Endothelial cell of umbilical vein (primary cell): Measurements from ENCODE around the gene CFAP61. TPM values are rescaled to one million over a fixed set of nuclear protein-coding genes. Genes with fewer than 3 reads are reported as not detected.

Experiments
- BruUV-seq: library from RNA; stranded (reverse); fragments of 400-500 nt; replicated peaks from 2 replicates; lab custom pipeline; 2021; lab: Mats Ljungman, UMichigan
- CTCF ChIA-PET: fragments of 300-600, 350-600 bp; sonication (Branson Sonifier 250); formaldehyde crosslinking; loops from one replicate; lab custom pipeline; 2021; ENCODE audit warnings: antibody characterized with exemption, inconsistent platforms; lab: Charles Lee
- POLR2A ChIA-PET: fragments of 300-600, 350-600 bp; sonication (Branson Sonifier 250); formaldehyde crosslinking; loops from one replicate; lab custom pipeline; 2021; ENCODE audit warnings: antibody characterized with exemption, inconsistent platforms; lab: Charles Lee
- DNase-seq: peaks from one replicate; pipeline ENCODE4 v3.0.0-alpha.2; 2011; ENCODE audit warnings: low read depth, low spot score
- FAIRE-seq: peaks from 2 replicates; lab custom pipeline; 2011; peaks lifted over from hg19 to GRCh38; lab: Jason Lieb, UNC
- H2AFZ ChIP-seq: 2 replicates; pipeline ENCODE4 v1.6.0; 2012; ENCODE audit warnings: low read depth, low read length, control low read depth, inconsistent platforms
- H3K27ac ChIP-seq: 2 replicates; pipeline ENCODE4 v1.5.1; 2011; ENCODE audit warnings: low read depth, mild to moderate bottlenecking, control low read depth, low read length, moderate library complexity; ENCODE audit not compliant: insufficient read depth
- H3K27me3 ChIP-seq, 2 experiments: 2 replicates each; pipeline versions ENCODE4 v1.6.0 to v1.6.1; 2011; ENCODE audit warnings: low read length in 2 of 2, mixed read lengths in 1 of 2; ENCODE audit not compliant: control insufficient read depth in 2 of 2, insufficient read depth in 2 of 2
- H3K36me3 ChIP-seq, 2 experiments: 2 replicates in 1 of 2; 3 replicates in 1 of 2; pipeline ENCODE4 v1.5.1; 2011; ENCODE audit warnings: low read length in 2 of 2, mild to moderate bottlenecking in 1 of 2, moderate library complexity in 1 of 2; ENCODE audit not compliant: control insufficient read depth in 2 of 2, insufficient read depth in 2 of 2; ENCODE audit errors: extremely low read depth in 1 of 2
- H3K4me1 ChIP-seq: 3 replicates; pipeline ENCODE4 v1.5.1; 2011; ENCODE audit warnings: mild to moderate bottlenecking, low read length; ENCODE audit not compliant: control insufficient read depth, insufficient read depth; ENCODE audit errors: extremely low read depth
- H3K4me2 ChIP-seq: 2 replicates; pipeline ENCODE4 v1.6.1; 2011; ENCODE audit warnings: low read length, control low read depth, mixed read lengths; ENCODE audit not compliant: insufficient read depth
- H3K4me3 ChIP-seq, 3 experiments: fragments of 200-600 bp in 1 of 3; sonication (generic), shearing (Covaris generic) in 1 of 3; replicated peaks in 1 of 3; 2 replicates each; pipeline ENCODE4 v1.5.1; 2011 to 2016; ENCODE audit warnings: control low read depth in 3 of 3, low read length in 3 of 3, mild to moderate bottlenecking in 2 of 3, inconsistent platforms in 1 of 3, low read depth in 1 of 3, moderate library complexity in 1 of 3; ENCODE audit not compliant: insufficient read depth in 1 of 3
- H3K79me2 ChIP-seq: 2 replicates; pipeline ENCODE4 v1.6.0; 2012; ENCODE audit warnings: low read length, inconsistent platforms; ENCODE audit not compliant: control insufficient read depth, insufficient read depth
- H3K9ac ChIP-seq: replicated peaks from 2 replicates; pipeline ENCODE3; 2011; ENCODE audit warnings: low read length, control low read depth; ENCODE audit not compliant: insufficient read depth; ENCODE audit errors: extremely low read depth
- H3K9me1 ChIP-seq: replicated peaks from 3 replicates; pipeline ENCODE4 v1.6.0; 2011; ENCODE audit warnings: mild to moderate bottlenecking, low read length; ENCODE audit not compliant: control insufficient read depth, insufficient read depth; ENCODE audit errors: extremely low read depth
- H3K9me3 ChIP-seq: replicated peaks from 2 replicates; pipeline ENCODE4 v1.5.1; 2012; ENCODE audit warnings: low read length, inconsistent platforms; ENCODE audit not compliant: control insufficient read depth, insufficient read depth
- H4K20me1 ChIP-seq: replicated peaks from 2 replicates; pipeline ENCODE3; 2011; ENCODE audit warnings: mild to moderate bottlenecking, low read length; ENCODE audit not compliant: control insufficient read depth, insufficient read depth; ENCODE audit errors: extremely low read depth
- CTCF ChIP-seq, 2 donors: IDR thresholded peaks; 1 replicate in 1 of 2; 2 replicates in 1 of 2; pipeline ENCODE4 v1.5.1; 2011; ENCODE audit warnings: low read length in 2 of 2, mild to moderate bottlenecking in 2 of 2, moderate library complexity in 2 of 2, control low read depth in 1 of 2, inconsistent platforms in 1 of 2, low read depth in 1 of 2; ENCODE audit not compliant: insufficient read depth in 1 of 2; ENCODE audit errors: extremely low read depth in 1 of 2
- EZH2 ChIP-seq: IDR thresholded peaks from 2 replicates; pipeline ENCODE4 v1.6.1; 2012; ENCODE audit warnings: borderline replicate concordance, low read depth, mild to moderate bottlenecking, moderate library complexity, low read length, inconsistent platforms; ENCODE audit not compliant: severe bottlenecking
- FOS ChIP-seq: IDR thresholded peaks from 2 replicates; pipeline ENCODE4 v1.6.1; 2011; ENCODE audit warnings: mild to moderate bottlenecking, low read length, moderate library complexity, borderline replicate concordance; ENCODE audit not compliant: insufficient read depth
- GATA2 ChIP-seq: IDR thresholded peaks from 2 replicates; pipeline ENCODE4 v1.7.0; 2011; ENCODE audit warnings: low read depth, mild to moderate bottlenecking, moderate library complexity, mixed read lengths, low read length; ENCODE audit not compliant: insufficient read length, insufficient read depth
- JUN ChIP-seq: IDR thresholded peaks from 2 replicates; pipeline ENCODE4 v1.6.1; 2011; ENCODE audit warnings: borderline replicate concordance, low read depth; ENCODE audit not compliant: insufficient read length, insufficient read depth
- MAX ChIP-seq: IDR thresholded peaks from 2 replicates; pipeline ENCODE4 v1.6.1; 2011; ENCODE audit not compliant: insufficient read depth, insufficient read length
- MYC ChIP-seq: IDR thresholded peaks from one replicate; pipeline ENCODE4 v1.6.1; 2011; ENCODE audit warnings: mild to moderate bottlenecking, low read depth, low read length
- POLR2A ChIP-seq: IDR thresholded peaks from 2 replicates; pipeline ENCODE4 v1.6.1; 2012; ENCODE audit warnings: low read depth, mild to moderate bottlenecking, control low read depth, low read length
- POLR2AphosphoS5 ChIP-seq: IDR thresholded peaks from 2 replicates; pipeline ENCODE4 v1.6.1; 2012; ENCODE audit warnings: low read depth, mild to moderate bottlenecking, control low read depth, low read length, moderate library complexity; ENCODE audit not compliant: insufficient read depth
- dilution Hi-C: fragments of 300-500 bp; cut with MboI; formaldehyde crosslinking; loops from one replicate; pipeline ENCODE4 v1.15.0; 2019; ENCODE audit warnings: low sequenced_read_pairs; ENCODE audit not compliant: extremely low pct_ligation_motif_present
- intact Hi-C: fragments of 100-400 bp; cut with micrococcal nuclease; formaldehyde crosslinking; loops from one replicate; pipeline ENCODE4 v1.10.0; 2022
- polyA plus RNA-seq, 4 experiments: library from polyadenylated mRNA; depleted of rRNA in 3 of 4; stranded (reverse) in 3 of 4; unstranded in 1 of 4; fragments of >200 nt; gene quantifications; 2 replicates each; pipeline versions ENCODE4 v1.2.1 to v1.2.3, GENCODE V29; 2011 to 2012; ENCODE audit warnings: missing spikeins in 1 of 4
- total RNA-seq: library from RNA; stranded (reverse); gene quantifications from 2 replicates; pipeline ENCODE4 v1.2.3, GENCODE V29; 2021

Gene CFAP61
- total and polyA plus RNA-seq, 2 donors (not counting 3 experiments of a cell fraction or from before 2014, with no cell fraction given) = not detected

- Histone ChIP-seq H3K9ac (no peak overlapping the region), H3K9me1 (no peaks in the 10 kb centered on the region), H2AFZ (no peak overlapping the region), H3K27ac (no peak overlapping the region), H4K20me1 (no peaks in the 10 kb centered on the region), H3K4me3 (no peak overlapping the region), H3K36me3 (no peaks in the 10 kb centered on the region), H3K4me1 (no peaks in the 10 kb centered on the region), H3K4me2 (no peak overlapping the region), H3K9me3 (no peaks in the 10 kb centered on the region), H3K79me2 (no peaks in the 10 kb centered on the region), H3K27me3 (no peaks in the 10 kb centered on the region)
- dilution Hi-C loops = no loop called here
- DNase-seq (no peak), FAIRE-seq (no peak)
- intact Hi-C loops = no loop called here
- TF ChIP-seq POLR2AphosphoS5 (no peak), FOS (no peak), EZH2 (no peak), JUN (no peak), MAX (no peak), CTCF (IDR thresholded peaks at IDR 0.05; ENCODE audit: extremely low read depth in 1 of 2, insufficient read depth in 1 of 2, low read depth in 1 of 2, low read length in 2 of 2) (no peak), POLR2A (no peak), GATA2 (no peak), MYC (no peak)
- BruUV-seq = no TSS peak
- ChIA-PET POLR2A (no interaction called here), CTCF (interaction anchor here (2.1 to 3.4 kb wide), 2 partner anchors 9 to 17 kb away, joined by 7 to 16 read pairs; no protein-coding TSS in a partner anchor)
These were observed 202.8 kb downstream of the CFAP61 start for GRCh38 chr20:20255099-20255498.
